ENCODE results near the gene TRPV3.

The TRPV3 gene

GRCh38 chr17:3527896-3528295 is 29.7 kb downstream of the TRPV3 start:
- Histone ChIP-seq H3K23ac (ENCODE audit: low read length) (no peak overlapping the region), H3K36me3 (ENCODE audit: control insufficient read depth in 1 of 2, insufficient read depth in 2 of 2, low read length in 2 of 2) (no peaks in the 10 kb centered on the region), H3K4me3 (ENCODE audit: low read depth, low read length) (no peak overlapping the region), H2BK5ac (ENCODE audit: low read depth, low read length, poor library complexity) (no peak overlapping the region), H3K18ac (ENCODE audit: low read length) (no peak overlapping the region), H3K4me2 (ENCODE audit: low read length) (no peak overlapping the region), H2AFZ (ENCODE audit: insufficient read depth, low read length, poor library complexity) (no peak overlapping the region), H3K27me3 (ENCODE audit: insufficient read depth, low read length) (no peaks in the 10 kb centered on the region), H4K8ac (ENCODE audit: low read depth, low read length) (no peak overlapping the region), H4K12ac (ENCODE audit: low read depth, low read length) (no peak overlapping the region), H3K4ac (ENCODE audit: low read depth, low read length) (no peak overlapping the region), H3K27ac (ENCODE audit: low read depth, low read length) (no peak overlapping the region), H3K79me1 (ENCODE audit: low read length) (peaks cover 3% of the 10 kb centered on the region), H3K4me1 (ENCODE audit: control insufficient read depth in 1 of 2, insufficient read depth in 2 of 2, low read length in 2 of 2) (peaks cover 5 to 6% of the 10 kb centered on the region in 2 experiments), H2AK5ac (ENCODE audit: low read length) (no peak overlapping the region), H3K9ac (ENCODE audit: low read length) (no peak overlapping the region), H3K14ac (ENCODE audit: low read length) (no peak overlapping the region), H2BK120ac (ENCODE audit: insufficient read depth, low read length, poor library complexity) (no peak overlapping the region), H3K79me2 (ENCODE audit: control insufficient read depth, insufficient read depth, low read length, poor library complexity) (no peaks in the 10 kb centered on the region), H4K91ac (ENCODE audit: low read depth, low read length) (no peak overlapping the region), H2BK12ac (ENCODE audit: low read length) (no peak overlapping the region), H3K9me3 (ENCODE audit: insufficient read depth, low read depth, low read length) (no peaks in the 10 kb centered on the region)
- DNase-seq: no peak
- WGBS (ENCODE audit: extremely low coverage, insufficient coverage, insufficient read length): no CpG with 5 or more reads among the region's 8 CpGs

- no peak overlapping the region for H4K12ac ChIP-seq (ENCODE audit: low read depth, low read length)
- H3K14ac ChIP-seq (ENCODE audit: low read length): no peak overlapping the region
- H3K9ac ChIP-seq (ENCODE audit: low read length): no peak overlapping the region
- H3K18ac ChIP-seq (ENCODE audit: low read length): no peak overlapping the region
- H2BK5ac ChIP-seq (ENCODE audit: low read depth, low read length, poor library complexity): no peak overlapping the region
- peaks cover 3% of the 10 kb centered on the region for H3K79me1 ChIP-seq (ENCODE audit: low read length)
- no peak overlapping the region for H3K4ac ChIP-seq (ENCODE audit: low read depth, low read length)
- no peak for DNase-seq
- H3K4me2 ChIP-seq (ENCODE audit: low read length): no peak overlapping the region
- no peaks in the 10 kb centered on the region for H3K9me3 ChIP-seq (ENCODE audit: insufficient read depth, low read depth, low read length)
- no peak overlapping the region for H3K4me3 ChIP-seq (ENCODE audit: low read depth, low read length)
- no peak overlapping the region for H3K27ac ChIP-seq (ENCODE audit: low read depth, low read length)
- no peak overlapping the region for H4K91ac ChIP-seq (ENCODE audit: low read depth, low read length)
- no peaks in the 10 kb centered on the region for H3K27me3 ChIP-seq (ENCODE audit: insufficient read depth, low read length)
- H2BK12ac ChIP-seq (ENCODE audit: low read length): no peak overlapping the region
- H2AK5ac ChIP-seq (ENCODE audit: low read length): no peak overlapping the region
- H3K36me3 ChIP-seq (ENCODE audit: control insufficient read depth in 1 of 2, insufficient read depth in 2 of 2, low read length in 2 of 2): no peaks in the 10 kb centered on the region
- no peak overlapping the region for H4K8ac ChIP-seq (ENCODE audit: low read depth, low read length)
- H2AFZ ChIP-seq (ENCODE audit: insufficient read depth, low read length, poor library complexity): no peak overlapping the region
- no peak overlapping the region for H2BK120ac ChIP-seq (ENCODE audit: insufficient read depth, low read length, poor library complexity)
- H3K23ac ChIP-seq (ENCODE audit: low read length): no peak overlapping the region
- no peaks in the 10 kb centered on the region for H3K79me2 ChIP-seq (ENCODE audit: control insufficient read depth, insufficient read depth, low read length, poor library complexity)
- WGBS (ENCODE audit: extremely low coverage, insufficient coverage, insufficient read length): 100% methylated on average over 2 of the region's 5 CpGs
- peaks cover 5 to 6% of the 10 kb centered on the region in 2 experiments for H3K4me1 ChIP-seq (ENCODE audit: control insufficient read depth in 1 of 2, insufficient read depth in 2 of 2, low read length in 2 of 2)
Observed at GRCh38 chr17:3527468-3527867, 30.1 kb downstream of the TRPV3 start.

GRCh38 chr17:3526971-3527370 is 30.6 kb downstream of the TRPV3 start:
- H3K4me1 ChIP-seq (ENCODE audit: control insufficient read depth in 1 of 2, insufficient read depth in 2 of 2, low read length in 2 of 2): peaks cover 5 to 6% of the 10 kb centered on the region in 2 experiments
- DNase-seq: no peak
- no CpG with 5 or more reads among the region's 10 CpGs for WGBS (ENCODE audit: extremely low coverage, insufficient coverage, insufficient read length)
- H3K23ac ChIP-seq (ENCODE audit: low read length): no peak overlapping the region
- no peak overlapping the region for H4K8ac ChIP-seq (ENCODE audit: low read depth, low read length)
- no peak overlapping the region for H3K4me2 ChIP-seq (ENCODE audit: low read length)
- H3K27ac ChIP-seq (ENCODE audit: low read depth, low read length): no peak overlapping the region
- H3K27me3 ChIP-seq (ENCODE audit: insufficient read depth, low read length): no peaks in the 10 kb centered on the region
- no peak overlapping the region for H2AFZ ChIP-seq (ENCODE audit: insufficient read depth, low read length, poor library complexity)
- peaks cover 3% of the 10 kb centered on the region for H3K79me1 ChIP-seq (ENCODE audit: low read length)
- H2BK5ac ChIP-seq (ENCODE audit: low read depth, low read length, poor library complexity): no peak overlapping the region
- no peaks in the 10 kb centered on the region for H3K9me3 ChIP-seq (ENCODE audit: insufficient read depth, low read depth, low read length)
- H4K12ac ChIP-seq (ENCODE audit: low read depth, low read length): no peak overlapping the region
- H2AK5ac ChIP-seq (ENCODE audit: low read length): no peak overlapping the region
- no peaks in the 10 kb centered on the region for H3K36me3 ChIP-seq (ENCODE audit: control insufficient read depth in 1 of 2, insufficient read depth in 2 of 2, low read length in 2 of 2)
- H3K4me3 ChIP-seq (ENCODE audit: low read depth, low read length): no peak overlapping the region
- no peak overlapping the region for H3K18ac ChIP-seq (ENCODE audit: low read length)
- no peak overlapping the region for H2BK120ac ChIP-seq (ENCODE audit: insufficient read depth, low read length, poor library complexity)
- H3K9ac ChIP-seq (ENCODE audit: low read length): no peak overlapping the region
- H2BK12ac ChIP-seq (ENCODE audit: low read length): no peak overlapping the region
- H3K14ac ChIP-seq (ENCODE audit: low read length): no peak overlapping the region
- no peaks in the 10 kb centered on the region for H3K79me2 ChIP-seq (ENCODE audit: control insufficient read depth, insufficient read depth, low read length, poor library complexity)
- no peak overlapping the region for H4K91ac ChIP-seq (ENCODE audit: low read depth, low read length)
- no peak overlapping the region for H3K4ac ChIP-seq (ENCODE audit: low read depth, low read length)

GRCh38 chr17:3526491-3526890 is 31.1 kb downstream of the TRPV3 start:
- H2BK5ac ChIP-seq (ENCODE audit: low read depth, low read length, poor library complexity): no peak overlapping the region
- H4K12ac ChIP-seq (ENCODE audit: low read depth, low read length): no peak overlapping the region
- H3K23ac ChIP-seq (ENCODE audit: low read length): no peak overlapping the region
- no peak overlapping the region for H2AFZ ChIP-seq (ENCODE audit: insufficient read depth, low read length, poor library complexity)
- H3K18ac ChIP-seq (ENCODE audit: low read length): no peak overlapping the region
- no peak overlapping the region for H3K9ac ChIP-seq (ENCODE audit: low read length)
- DNase-seq: no peak
- WGBS (ENCODE audit: extremely low coverage, insufficient coverage, insufficient read length): no CpG with 5 or more reads among the region's 12 CpGs
- no peak overlapping the region for H4K91ac ChIP-seq (ENCODE audit: low read depth, low read length)
- no peak overlapping the region for H3K14ac ChIP-seq (ENCODE audit: low read length)
- H2AK5ac ChIP-seq (ENCODE audit: low read length): no peak overlapping the region
- H3K27ac ChIP-seq (ENCODE audit: low read depth, low read length): no peak overlapping the region
- H3K27me3 ChIP-seq (ENCODE audit: insufficient read depth, low read length): no peaks in the 10 kb centered on the region
- H3K36me3 ChIP-seq (ENCODE audit: control insufficient read depth in 1 of 2, insufficient read depth in 2 of 2, low read length in 2 of 2): no peaks in the 10 kb centered on the region
- peaks cover 5 to 6% of the 10 kb centered on the region in 2 experiments for H3K4me1 ChIP-seq (ENCODE audit: control insufficient read depth in 1 of 2, insufficient read depth in 2 of 2, low read length in 2 of 2)
- H3K4me3 ChIP-seq (ENCODE audit: low read depth, low read length): no peak overlapping the region
- no peak overlapping the region for H3K4me2 ChIP-seq (ENCODE audit: low read length)
- no peaks in the 10 kb centered on the region for H3K79me2 ChIP-seq (ENCODE audit: control insufficient read depth, insufficient read depth, low read length, poor library complexity)
- H3K4ac ChIP-seq (ENCODE audit: low read depth, low read length): no peak overlapping the region
- peaks cover 3% of the 10 kb centered on the region for H3K79me1 ChIP-seq (ENCODE audit: low read length)
- no peaks in the 10 kb centered on the region for H3K9me3 ChIP-seq (ENCODE audit: insufficient read depth, low read depth, low read length)
- H2BK12ac ChIP-seq (ENCODE audit: low read length): no peak overlapping the region
- no peak overlapping the region for H4K8ac ChIP-seq (ENCODE audit: low read depth, low read length)
- no peak overlapping the region for H2BK120ac ChIP-seq (ENCODE audit: insufficient read depth, low read length, poor library complexity)

Data from trophoblast cell (in vitro differentiated cells and primary cell).